Transverse colon (tissue), 4 donors: ENCODE data around the gene PRKCSH.

Experiments
- EP300 ChIP-seq: sonication (generic); formaldehyde crosslinking; IDR thresholded peaks from one replicate; pipeline ENCODE4 v1.6.1; 2017; ENCODE audit warnings: antibody characterized with exemption, low read depth
- POLR2A ChIP-seq: fragments of 450-650 bp; IDR thresholded peaks from one replicate; pipeline ENCODE4 v1.6.1; 2016; ENCODE audit warnings: antibody characterized with exemption, mild to moderate bottlenecking, moderate library complexity
- POLR2AphosphoS5 ChIP-seq, 3 donors: sonication (generic); formaldehyde crosslinking; IDR thresholded peaks; one replicate each; pipeline ENCODE4 v1.6.1; 2016; ENCODE audit warnings: antibody characterized with exemption in 3 of 3
- TF ChIP-seq, protein P1 (sequence below), 5 experiments: fragments of 200-600 bp in 3 of 5; fragments of 450-650 bp in 2 of 5; sonication (generic) in 3 of 5; IDR thresholded peaks; 1 replicate in 2 of 5; 2 replicates in 3 of 5; pipeline ENCODE4 v1.5.1; 2016 to 2017; ENCODE audit warnings: antibody characterized with exemption in 5 of 5, inconsistent platforms in 3 of 5, mild to moderate bottlenecking in 2 of 5, moderate library complexity in 1 of 5

- TF ChIP-seq POLR2AphosphoS5 (IDR thresholded peaks at IDR 0.05) (no peak), EP300 (no peak), POLR2A (no peak)
- TF ChIP-seq, protein P1, sequence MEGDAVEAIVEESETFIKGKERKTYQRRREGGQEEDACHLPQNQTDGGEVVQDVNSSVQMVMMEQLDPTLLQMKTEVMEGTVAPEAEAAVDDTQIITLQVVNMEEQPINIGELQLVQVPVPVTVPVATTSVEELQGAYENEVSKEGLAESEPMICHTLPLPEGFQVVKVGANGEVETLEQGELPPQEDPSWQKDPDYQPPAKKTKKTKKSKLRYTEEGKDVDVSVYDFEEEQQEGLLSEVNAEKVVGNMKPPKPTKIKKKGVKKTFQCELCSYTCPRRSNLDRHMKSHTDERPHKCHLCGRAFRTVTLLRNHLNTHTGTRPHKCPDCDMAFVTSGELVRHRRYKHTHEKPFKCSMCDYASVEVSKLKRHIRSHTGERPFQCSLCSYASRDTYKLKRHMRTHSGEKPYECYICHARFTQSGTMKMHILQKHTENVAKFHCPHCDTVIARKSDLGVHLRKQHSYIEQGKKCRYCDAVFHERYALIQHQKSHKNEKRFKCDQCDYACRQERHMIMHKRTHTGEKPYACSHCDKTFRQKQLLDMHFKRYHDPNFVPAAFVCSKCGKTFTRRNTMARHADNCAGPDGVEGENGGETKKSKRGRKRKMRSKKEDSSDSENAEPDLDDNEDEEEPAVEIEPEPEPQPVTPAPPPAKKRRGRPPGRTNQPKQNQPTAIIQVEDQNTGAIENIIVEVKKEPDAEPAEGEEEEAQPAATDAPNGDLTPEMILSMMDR (IDR thresholded peaks at IDR 0.05) = no peak
Observed at GRCh38 chr19:11404588-11405222, 30.7 kb upstream of the PRKCSH start.
